CD4-positive, alpha-beta T cell treated with Interleukin-4 for 4 hours (primary cell): ENCODE measurements around the gene SLC26A2.
A peak's percentile ranks its signal among the peaks of the same experiment; 100 is the strongest.

ENCODE experiments used
- DNase-seq: peaks from one replicate; pipeline ENCODE4 v3.0.0-alpha.2; 2020

SLC26A2 gene

GRCh38 chr5:149960272-149961185 is at the start of gene SLC26A2:
SLC26A2 (plus strand) TSS chr5:149960758; CDS start chr5:149977653, 16,895 bp downstream.
- DNase-seq: peak; percentile 94

- DNase-seq: no peak
Measured at GRCh38 chr5:149911031-149911430, 49.5 kb upstream of the SLC26A2 start.

GRCh38 chr5:149912226-149912871 is 48.2 kb upstream of the SLC26A2 start:
- DNase-seq: no peak

DNA sequence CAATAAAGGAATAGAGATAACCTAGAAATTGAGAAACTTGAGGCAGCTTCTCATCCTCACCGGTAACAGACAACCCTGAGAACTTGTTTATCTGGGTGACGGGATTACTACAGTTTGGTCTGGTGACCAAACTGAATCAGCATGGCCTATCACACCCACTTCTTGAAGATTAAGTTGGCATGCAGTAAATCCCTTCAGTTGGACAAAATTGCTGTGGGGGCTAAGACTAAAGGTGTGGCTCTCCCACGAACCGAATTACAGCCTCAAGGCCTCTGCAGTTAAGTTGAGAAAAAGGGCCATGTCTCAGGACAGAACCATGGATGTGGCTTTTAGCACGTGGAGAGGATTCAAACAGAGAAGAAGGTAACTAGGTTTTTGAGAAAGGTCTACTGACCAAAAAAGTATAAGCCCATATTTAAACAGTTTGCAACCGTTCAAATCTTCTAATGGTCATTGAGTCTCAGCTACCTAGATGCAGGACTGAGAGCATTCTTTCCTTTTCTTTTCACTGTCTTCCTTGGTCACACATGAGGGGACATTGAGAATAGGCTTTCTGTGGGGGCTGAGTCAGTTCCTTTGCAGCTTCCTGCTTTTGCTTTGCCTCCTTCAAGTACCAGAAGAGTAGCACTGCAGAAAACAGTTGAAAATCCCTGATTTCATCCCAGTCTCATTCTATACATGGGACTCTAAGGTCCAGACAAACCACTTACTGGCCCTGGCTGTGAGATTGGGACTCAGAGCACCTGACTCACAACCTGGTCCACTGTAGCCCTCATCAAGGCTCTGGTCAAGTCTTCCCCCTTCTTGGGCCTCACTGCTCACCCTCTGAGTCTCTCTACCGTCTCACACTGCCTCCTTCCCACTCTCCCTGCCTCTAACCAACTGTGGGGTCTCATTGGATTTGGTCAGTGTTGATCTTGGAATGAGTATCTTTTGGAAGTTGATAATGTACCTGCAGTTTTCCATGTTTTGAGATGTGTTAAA is 46.8 kb upstream of the SLC26A2 start:
- DNase-seq: no peak

DNA sequence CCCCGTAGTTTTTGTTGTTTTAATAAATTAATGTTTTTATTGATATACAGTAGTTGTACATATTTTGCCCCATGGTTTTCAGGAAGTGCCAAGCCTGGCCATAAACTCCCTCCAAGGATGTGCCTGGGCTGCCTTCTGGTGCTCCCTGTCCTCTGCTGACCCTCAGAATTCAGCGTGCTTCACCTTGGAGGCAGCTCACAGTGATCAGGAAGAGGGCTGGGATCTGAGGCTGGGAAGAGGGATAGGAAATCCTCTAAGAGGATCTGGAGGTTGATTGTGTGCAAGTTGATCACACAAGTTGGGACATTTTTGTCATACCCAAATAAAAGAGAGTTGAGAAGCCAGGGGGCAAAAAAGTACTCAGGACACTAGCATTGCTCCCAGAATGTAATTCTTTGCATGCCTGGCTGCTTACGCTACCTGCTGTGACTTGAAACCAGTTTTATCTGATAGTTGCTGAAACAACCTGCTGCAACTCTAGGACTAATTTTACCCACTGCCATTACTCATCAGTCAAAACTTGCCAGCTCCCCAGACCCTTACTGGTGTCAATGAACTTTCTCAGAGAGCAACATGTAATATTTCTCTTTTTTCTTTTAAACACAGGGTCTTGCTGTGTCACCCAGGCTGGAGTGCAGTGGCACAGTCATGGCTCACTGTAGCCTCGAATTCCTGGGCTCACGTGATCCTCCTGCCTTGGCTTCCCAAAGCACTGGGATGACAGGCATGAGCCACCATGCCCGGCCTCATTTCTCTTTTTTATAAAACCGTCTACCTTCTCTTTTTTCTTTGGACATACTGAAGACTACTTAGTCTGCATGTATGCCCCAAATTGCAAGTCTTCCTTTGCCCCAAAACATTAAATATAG is 44.9 kb upstream of the SLC26A2 start:
- no peak for DNase-seq

DNA sequence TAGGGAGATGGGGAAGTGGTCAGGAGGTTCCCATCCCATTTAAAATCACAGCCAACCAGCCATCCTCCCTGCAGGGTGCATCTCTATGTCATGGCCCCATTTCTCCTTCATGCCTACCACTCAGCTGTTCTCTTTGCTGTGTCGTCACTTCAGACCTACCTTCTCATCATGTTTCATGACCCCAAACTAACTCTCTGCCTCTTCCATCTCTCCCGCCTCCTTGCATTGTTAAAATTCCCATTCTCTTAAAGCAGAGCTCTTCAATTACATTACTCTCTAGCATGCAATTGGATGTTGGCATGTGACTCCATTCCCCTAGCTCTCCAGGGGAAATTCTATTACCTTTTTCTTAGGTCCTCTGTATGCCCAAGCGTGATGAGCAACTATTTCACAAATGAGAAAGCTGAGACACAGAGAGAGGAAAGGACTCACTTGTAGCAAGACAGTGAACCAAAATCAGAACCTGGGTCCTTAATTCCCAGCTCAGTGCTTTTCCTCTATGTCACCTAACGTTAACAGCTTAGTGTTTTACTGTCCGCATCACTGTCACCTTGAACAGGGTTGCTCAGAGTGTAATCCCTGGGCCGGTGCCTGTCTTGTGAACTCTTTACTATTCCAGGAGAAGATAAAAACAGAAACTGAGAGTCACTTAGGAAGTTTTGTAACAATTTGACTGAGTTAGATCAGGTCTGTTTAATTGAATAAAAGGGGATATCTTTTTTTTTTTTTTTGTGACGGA is 44.1 kb upstream of the SLC26A2 start:
- no peak for DNase-seq

- no peak for DNase-seq
Measured at GRCh38 chr5:149917073-149917676, 43.4 kb upstream of the SLC26A2 start.

DNA sequence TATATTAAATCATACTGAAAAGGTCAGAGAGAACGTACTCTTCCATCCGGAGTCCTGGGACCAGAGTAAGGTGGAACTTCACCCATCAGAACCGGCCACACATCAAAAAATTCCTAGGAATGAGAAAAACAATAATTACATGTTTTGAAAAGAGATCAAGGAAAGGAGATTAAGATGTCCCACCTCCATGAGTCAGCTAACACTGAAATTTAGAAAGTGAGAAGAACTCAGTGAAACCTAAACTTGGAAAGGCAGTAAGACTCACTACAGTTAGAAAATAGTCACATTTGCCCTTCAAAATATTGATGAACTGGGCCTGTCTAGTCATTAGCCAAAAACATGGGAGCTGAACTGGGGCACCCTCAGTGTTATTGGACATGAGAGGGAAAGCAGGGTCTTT is 39.0 kb upstream of the SLC26A2 start:
- DNase-seq: no peak

DNA sequence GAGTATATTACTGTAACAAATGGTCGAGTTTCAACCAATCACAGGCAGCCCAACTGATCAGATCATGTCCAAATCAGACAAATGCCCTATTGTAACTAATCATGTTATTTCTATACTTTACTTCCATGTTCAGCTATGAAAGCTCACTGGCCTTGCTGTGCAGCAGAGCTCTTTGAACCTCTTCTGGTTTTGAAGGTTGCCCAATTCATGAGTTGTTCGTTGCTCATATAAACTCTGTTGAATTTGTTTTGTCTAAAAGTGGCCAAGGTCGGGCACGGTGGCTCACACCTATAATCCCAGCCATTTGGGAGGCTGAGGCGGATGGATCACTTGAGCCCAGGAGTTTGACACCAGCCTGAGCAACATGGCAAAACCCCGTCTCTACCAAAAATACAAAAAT is 37.6 kb upstream of the SLC26A2 start:
- no peak for DNase-seq

- no peak for DNase-seq
Measured at GRCh38 chr5:149924486-149924885, 36.1 kb upstream of the SLC26A2 start.

DNA sequence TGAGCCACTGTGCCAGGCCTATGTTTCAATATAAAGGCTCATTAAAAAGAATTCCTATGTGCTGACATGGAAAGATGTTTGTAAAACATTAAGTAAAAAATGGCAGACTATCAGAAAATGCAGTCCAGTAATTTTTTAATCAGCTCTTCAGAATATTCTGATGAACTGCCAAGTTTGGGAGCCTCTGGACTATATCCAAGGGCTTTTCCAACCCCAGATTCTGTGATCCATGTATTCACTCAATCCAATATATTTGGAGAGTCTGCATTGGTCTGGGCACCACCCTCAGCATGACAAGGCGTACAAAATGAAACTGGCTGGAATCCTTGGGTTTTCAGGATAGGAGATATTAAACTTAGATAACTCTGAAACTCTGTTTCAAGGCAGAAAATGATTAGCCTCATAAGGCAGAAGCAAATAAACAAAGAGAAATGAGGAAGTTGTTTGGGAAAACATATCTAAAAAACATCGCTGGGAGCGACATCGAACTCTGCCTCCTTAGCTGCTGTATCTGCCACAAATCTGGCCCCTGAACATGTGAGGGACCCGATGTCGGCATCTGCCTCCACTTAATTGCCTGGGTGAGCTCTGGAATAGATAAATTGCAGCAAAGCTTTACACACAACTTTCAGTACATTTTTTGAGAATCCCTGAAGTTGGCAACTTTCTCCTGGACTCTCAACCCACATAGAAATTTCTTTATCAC is 30.4 kb upstream of the SLC26A2 start:
- DNase-seq: no peak

- DNase-seq: no peak
Measured at GRCh38 chr5:149930749-149931574, 29.6 kb upstream of the SLC26A2 start.

DNA sequence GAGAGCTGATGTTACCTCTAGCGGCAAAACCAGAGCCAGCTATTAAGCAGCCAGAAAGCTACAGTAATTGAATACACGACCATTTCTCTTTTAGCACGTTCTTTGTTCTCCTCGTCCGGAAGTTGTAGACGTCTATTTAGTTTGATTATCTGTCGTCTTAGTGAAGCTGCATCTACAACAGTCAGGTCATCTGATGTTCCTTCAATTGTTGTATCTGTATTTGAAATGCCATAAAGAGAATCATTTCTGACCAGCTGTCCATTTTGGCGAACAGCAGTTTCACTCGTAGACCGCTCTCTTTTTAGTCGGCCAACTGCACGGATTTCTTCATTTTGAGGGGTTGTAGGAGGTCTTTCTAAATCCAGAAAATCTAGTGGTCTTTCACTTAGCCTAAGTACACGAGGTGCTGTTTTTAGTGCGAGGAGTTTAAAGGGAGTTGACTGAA is 28.5 kb upstream of the SLC26A2 start:
- no peak for DNase-seq

DNA sequence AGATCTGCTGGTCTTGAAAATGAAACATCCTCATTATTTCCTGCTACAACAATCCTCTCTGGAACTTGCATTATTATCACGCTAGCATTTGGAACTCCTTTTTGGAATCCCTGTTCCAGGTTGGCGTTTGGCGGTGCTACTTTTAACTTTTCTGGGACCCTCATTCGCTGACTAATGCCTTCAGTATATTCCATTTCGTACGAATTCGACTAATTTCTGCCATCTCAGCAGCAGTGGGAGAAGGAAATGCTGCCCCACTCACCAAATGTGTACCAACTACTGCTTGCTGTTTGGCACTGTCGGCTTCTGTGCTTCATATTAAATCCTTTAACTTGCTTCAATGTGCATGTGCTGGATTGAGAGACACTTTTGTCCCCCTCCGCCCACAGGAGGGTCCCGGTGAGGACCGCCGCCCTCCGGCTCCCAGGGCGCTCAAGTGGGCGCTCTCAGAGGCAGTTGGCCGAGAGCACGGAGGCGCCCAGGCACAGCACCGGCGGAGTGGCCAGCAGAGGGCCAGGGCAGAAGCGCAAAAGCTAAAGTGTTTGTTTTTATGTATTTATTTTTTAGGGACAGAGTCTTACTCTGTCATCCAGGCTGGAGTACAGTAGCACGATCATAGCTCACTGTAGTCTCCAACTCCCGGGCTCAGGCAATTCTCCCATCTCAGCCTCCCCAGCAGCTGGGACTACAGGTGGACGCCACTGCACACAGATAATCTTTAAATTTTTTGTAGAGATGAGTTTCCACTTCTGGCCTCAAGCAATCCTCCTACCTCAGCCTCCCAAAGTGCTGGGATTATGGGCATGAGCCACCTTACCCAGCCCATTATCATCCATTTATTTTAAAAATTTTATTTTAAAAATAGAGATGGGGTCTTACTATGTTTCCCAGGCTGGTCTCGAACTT is 27.9 kb upstream of the SLC26A2 start:
- no peak for DNase-seq

DNA sequence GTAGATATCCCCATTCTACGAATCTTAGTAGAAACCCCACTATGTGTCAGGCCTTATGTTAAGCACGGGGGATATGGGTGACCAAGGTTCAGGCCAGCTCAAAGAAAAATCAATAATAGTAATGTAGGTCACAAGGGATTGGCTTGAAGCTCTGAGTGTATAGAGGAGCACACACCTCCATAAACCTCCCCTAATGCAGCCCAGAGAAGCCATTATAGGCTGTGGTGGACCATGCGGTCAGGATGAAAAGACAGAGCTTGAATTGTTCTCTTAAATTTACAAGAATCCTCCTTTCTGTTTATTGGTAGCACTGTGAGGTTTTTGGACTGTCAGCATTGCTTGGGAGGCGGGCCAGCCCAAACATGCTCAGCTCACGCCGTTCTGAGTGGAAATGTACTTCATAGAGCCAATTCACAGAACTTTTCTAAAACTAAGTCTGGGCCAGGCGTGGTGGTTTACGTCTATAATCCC is 25.1 kb upstream of the SLC26A2 start:
- DNase-seq: no peak

DNA sequence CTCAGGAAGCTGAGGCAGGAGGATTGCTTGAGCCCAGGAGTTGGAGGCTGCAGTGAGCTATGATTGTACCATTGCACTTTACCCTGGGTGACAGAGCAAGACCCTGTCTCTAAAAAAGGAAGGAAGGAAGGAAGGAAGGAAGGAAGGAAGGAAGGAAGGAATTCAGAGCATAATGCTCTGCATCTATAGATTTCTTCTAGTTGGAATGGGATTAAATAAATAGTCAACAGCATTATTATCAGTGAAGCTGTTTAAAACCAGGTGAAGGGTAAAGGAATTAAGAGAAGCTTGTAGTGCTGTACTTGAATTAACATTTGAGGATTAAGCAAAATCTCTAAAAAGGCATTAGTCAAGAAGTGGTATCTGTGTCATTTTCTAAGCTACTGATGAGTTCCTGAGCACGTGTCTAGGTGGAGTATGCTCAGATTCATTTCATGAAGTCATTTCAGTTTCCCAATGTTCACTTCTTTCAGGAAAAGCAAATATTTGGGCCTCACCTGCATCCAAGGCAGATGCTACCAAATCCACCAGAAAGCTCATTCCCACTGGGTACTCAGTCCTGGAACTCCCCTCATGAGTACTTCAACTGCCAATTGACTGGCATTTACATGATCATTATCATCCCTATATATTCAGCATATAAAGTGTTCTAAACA is 24.4 kb upstream of the SLC26A2 start:
- no peak for DNase-seq

DNA sequence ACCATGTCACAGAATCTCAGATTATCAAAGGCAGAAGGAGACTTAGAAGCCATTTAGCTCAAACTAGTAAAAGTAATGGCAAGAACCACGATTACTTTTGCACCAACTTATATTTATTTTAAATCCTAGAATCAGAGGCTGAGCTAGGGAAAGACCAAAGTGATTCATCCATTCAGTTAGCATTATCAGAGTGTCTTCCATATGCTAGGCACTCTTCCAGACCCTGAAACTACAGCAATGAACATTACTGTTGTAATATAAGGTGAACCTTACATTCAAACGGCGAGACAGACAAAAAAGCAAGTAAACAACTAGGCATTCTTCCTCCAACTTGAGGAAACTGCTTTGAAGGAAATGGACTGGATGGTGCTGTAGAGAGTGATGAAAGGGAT is 23.9 kb upstream of the SLC26A2 start:
- DNase-seq: no peak
